HG03066 (cell line): Measurements from ENCODE around the gene TNS1.

Source experiments
- ATAC-seq: cut with Tn5 transposase; IDR thresholded peaks from one replicate; pipeline ENCODE4 v1.9.1; 2021; ENCODE audit warnings: low read depth; ENCODE audit not compliant: unreplicated experiment

Gene TNS1

DNA sequence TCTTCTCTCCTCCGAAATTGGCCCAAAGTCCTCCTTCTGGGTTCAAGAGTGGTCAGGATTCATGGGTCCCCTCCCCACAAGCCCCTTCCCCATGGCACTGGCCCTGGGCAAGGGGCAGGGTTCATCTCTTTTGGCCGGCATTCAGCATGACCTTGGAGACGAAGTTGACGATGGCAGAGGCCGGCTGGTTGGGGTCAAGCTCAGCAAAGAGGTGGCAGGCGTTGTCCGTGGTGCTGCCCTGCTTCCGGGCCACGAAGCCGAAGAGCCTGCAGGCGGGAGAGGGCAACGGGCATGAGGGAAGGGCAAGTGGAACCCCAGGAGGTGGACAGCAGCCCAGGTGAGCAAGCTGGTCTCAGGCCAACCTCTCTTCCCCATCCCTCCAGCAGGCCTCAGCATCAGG lies 198.5 kb downstream of the TNS1 start:
- no peak for ATAC-seq

DNA sequence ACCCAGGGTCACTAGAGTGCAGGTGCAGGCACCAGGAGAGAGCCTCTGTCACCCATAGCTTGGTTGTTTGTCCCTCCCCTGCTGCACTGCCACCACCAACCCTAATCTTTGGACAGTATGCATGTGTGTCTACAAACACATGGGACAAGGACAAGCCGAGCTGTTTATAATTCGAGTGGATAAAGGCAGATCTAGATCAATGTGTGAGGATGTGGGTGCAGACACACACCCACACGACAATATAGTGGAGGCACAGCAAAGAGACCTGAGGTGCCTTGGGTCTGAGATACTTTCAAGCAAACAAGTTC lies 199.2 kb downstream of the TNS1 start:
- ATAC-seq = no peak

DNA sequence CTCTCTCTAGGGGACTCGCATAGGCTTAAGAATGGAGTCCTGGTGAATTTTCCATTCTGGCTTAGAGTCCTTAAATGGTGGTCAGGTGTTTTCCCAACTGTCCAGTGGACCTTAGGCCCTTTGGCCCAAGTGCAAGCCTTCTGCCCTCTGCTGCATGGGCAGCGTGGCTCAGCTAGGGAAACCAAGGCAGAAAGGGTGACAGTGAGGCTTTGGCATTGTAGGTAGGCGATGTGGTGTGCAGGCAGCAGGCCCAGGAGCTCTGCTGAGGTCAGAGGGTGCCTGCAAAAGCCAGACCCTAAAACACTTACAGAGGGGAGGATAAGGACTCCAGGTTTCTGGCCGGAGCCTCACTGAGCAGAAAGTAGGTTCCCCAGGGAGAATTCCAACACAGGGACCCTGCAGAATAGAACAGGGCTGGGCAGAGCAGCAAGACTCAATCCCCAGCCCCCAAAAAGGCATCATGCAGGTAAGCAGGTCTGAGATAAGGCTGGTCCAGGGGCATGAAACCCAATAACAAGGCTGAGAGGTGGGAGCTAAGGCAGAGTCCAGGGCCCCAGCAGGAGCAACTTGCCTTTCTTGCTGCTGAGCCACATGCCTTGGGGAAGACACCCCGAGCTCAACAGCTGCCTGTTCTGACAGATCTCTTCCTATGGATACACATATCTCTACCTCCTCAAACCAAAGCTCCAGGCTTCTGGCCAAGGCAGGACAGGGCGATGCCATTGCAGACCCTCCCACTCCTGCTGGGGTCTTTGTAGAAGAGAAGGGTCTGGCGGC lies 199.7 kb downstream of the TNS1 start:
- no peak for ATAC-seq

DNA sequence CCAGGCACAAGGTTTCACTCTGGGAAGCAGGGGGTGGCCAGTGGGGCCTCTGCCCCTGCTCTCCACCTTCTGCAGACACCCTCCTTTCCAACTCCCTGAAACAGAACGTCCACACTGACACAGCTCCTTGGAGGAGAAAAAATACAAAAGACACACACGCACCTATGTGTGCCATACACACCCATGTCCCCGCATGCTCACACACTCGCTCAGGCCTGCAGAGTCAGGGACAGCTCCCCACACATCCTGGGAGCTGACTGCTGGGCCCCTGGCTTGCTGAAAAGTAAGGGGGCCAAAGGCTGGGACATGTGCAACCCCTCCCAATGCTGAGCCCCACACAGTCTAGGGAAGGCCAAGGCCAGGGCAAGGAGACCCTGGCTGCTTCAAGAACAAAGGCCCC lies 200.5 kb downstream of the TNS1 start:
- ATAC-seq = no peak

DNA sequence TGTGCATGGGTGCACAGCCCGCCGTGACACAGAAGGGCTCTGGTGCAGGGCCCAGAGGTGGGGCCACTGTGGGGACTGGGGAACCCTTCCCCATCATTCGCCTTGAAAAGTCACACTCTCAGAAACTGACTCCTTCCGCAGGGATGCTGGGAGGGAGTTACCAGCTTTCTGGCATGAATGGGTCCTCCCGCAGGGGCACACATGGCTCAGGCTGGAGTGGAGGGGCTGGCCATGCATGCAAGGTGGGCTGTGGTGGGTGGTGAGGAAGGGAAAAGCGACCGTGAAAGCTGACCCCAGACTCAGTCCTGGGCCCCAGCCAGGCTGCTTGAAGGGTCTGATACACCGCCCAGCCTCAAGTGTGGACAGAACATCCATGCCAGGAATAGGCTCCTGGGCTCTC lies 201.1 kb downstream of the TNS1 start:
- no peak for ATAC-seq

DNA sequence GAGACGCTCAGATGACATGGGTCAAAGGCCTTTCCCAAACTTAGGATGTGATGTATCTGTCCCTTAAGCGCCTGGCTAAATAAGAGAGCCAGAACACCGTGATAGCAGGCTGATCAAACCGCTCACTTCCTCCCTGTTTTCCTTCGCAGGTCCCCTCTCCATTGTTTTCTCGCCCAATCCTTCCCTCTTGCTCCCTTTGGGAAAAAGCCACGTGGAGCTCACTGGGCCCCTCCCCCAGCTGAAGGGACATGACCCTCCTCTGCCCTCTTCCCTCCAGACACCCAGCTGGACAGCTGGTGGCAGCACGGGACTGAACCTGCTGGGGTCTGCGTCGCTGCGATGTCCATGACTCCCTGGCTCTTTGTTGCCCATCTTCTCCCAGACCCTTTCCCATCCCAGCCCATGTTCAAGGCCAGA lies 201.7 kb downstream of the TNS1 start:
- no peak for ATAC-seq

DNA sequence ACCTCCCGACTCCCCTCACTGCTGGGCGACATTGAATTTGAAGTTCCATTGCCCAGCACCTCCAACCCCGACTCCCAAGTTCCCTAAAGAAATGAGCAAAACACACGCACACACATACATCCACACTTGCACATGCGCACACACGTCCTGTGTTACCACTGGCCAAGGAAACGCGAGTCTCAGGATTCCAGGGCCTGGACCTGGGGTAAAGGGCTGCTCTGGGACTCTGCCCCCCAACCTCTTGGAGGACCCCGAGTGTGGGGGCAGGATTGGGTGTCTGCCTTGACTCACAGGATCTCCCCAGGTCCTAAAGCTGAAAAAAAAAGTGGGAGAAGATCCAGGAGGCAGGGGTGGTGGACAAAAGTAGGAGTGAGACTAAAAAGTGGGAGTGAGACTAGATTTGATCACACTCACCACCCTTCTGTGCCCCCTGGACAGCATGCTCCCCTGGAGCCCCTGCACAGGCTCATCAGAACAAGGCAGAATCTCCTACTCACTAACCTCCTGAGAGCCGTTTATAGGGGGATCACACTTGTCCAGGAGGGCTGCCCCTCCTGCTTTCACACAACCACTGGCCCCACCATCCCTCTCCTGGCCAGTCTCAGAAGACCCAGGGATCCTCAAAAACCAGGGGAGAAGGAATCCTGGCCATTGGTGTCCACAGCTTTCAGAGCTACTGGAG lies 202.2 kb downstream of the TNS1 start:
- no peak for ATAC-seq

DNA sequence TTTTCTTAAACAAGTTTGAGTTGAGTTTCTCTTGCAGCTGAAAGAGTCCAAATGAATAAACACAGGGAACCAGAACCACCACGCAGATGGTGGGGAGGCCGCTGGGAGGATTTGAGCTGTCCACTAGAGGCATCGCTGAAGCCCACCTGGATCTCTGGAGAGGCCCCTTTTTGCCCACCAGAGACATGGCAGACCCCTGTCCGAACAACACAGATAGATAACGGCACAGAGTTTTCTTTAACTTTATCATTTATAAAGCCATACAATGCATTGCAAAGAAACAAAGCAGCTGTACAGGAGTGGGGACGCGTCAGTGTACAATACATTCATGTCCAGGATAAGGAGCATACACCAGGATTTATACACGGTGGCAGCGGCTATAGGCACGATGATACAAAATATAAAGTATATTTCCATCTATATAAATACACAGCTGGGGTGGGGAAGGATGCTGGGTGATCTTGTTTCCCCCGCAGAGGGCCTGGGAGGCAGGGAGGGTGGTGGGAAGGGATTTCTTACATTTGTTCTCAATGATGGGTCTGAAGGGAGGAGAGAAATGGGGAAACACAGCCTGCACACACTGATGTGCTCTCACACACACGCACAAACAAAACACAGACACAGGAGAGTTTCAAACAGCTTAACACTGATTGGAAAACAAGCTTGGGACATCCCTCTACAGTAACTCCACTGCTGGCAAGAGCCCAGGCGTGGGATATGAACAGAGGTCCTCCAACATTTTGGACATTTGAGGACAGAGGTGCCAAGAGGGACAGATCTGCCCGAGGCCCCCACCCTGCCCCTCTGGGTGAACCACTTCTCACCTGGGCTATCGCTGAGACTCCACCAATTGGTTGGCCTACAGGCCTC lies 203.0 kb downstream of the TNS1 start:
- ATAC-seq = no peak

DNA sequence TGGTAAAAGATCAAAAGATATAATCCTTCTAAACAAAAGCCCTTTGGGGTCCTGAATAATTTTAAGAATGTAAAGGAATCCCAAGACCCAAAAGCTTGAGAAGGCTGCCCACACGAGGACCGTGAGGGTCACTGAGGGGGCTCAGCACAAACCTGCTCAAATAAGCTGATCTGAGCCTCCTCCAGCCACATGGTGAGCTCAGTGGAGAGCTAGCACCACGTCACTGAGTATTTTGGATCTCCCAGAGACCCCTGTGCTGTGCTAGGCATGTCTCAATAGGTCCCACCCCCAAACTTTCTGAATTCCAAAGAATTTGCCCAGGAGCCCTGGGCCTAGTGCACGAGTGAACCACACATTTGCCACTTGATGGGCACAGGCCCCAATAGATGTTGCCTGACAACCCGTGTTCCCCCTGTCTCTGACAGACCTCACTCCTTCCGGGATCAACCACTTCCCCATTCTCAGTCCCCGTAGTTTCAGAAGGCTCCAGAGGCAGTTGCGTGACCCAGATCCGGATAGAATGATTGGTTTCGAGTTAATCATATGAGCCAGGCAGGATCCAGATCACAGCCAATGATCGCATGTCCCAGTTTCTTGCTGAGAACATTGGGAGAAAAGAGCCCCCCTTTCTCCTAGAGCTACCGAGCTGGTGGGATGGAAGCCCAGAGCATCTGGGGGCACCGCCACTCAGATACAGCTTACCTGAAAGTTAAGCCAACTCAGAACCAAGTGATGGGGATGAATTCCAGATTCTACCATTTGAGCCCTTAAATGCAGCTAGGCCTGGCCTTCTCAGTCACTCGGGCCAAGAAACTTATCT lies 203.8 kb downstream of the TNS1 start:
- ATAC-seq = peak; percentile 72

DNA sequence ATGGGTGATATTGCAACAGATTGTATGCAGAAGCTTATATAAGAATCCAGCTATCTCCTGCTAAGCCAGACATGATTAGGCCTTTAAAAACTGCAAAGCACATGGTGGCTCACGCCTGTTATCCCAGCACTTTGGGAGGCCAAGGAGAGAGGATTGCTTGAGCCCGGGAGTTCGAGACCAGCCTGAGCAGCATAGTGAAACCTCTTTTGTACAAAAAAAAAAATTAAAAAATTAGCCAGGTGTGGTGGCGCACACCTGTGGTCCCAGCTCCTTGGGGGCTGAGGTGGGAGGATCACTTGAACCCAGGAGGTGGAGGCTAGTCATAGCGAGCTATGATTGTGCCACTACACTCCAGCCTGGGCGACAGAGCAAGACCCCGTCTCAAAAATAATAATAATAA lies 204.6 kb downstream of the TNS1 start:
- no peak for ATAC-seq

DNA sequence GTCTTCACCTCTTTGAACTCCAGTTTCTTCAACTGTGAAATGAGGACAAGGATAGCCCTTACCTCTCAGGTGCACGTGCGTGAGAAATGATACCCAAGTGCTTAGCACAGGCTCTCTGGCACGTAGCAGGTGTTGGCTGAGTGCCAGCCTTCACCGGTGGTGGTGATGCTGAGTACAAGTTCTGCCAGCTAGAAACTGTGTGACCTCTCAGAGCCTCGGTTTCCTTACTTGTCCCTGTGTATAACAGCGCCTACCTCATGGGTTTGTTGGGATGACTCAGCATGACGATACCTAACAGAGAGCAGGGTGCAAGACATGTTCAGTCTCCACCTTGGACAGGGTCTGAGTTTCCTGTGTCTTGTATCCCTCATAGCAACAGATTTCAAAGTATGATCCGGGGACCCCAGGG lies 205.1 kb downstream of the TNS1 start:
- ATAC-seq = no peak

DNA sequence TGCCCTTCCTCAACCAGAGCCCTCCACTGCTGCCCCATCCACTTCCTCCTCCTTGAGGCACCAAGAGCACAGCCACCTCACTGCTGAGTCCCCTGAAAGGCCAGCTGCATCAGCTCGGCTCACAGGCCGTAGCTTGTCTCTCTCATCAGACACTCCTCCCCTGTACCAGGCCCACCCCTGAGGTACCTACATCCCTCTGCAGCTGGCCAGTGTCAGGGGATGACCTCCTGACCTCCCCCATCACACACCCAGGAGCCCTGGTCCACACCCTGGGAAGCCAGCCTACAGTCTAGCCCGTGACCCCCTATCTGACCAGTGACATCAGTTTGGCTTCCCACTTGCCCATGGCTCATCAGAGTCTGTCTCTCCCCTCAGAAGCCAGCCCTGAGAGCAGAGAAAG lies 205.6 kb downstream of the TNS1 start:
- ATAC-seq = no peak

DNA sequence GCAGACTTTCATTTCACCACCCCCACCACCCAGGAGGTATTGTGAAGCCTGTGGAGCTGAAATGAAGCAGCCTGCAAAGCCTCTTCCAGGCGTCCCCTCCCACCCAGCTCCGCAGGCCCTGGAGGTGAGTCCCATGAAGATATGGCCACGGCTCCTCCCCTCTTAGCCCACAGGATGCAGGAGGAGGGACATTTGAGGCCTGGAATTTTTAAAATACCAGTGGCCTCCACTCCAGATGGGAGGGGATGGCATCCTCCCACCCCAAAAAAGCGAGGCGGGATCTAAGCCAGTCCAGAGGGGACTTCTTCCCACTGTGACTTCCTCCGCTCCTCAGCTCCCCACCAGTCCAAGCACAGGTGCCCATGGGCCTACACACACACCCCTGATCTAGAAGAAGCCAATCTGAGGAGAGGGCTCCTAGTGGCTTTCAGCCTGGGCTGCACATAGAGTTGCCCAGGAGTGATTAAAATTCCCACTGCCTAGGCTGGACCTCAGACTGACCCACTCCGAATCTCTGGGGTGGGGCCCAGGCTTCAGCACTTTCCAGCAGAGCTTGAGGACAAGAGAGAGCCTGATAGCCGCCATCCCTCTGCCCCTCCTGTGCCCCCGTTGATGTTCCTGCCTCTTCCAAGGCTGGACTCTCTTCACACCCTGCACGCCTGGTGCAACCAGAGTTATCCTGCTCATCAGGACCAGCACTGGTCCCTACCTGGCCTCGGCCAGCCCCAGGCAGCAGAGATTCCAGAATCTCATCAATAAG lies 206.9 kb downstream of the TNS1 start:
- ATAC-seq = no peak

DNA sequence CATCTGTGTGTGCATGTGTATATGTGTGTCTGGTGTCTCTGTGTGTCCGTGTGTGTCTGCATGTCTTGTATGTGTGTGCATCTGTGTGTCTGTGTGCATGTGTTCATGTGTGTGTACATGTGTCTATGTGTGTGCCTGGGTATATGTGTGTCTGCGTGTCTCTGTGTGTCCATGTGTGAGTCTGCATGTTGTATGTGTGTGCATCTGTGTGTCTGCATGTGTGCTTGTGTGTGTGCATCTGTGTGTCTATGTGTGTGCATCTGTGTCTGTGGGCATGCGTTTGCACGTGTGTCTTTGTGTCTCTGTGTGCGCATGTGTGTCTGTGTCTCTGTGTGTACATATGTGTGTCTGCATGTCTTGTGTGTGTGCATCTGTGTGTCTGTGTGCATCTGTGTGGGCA lies 207.7 kb downstream of the TNS1 start:
- ATAC-seq = no peak

DNA sequence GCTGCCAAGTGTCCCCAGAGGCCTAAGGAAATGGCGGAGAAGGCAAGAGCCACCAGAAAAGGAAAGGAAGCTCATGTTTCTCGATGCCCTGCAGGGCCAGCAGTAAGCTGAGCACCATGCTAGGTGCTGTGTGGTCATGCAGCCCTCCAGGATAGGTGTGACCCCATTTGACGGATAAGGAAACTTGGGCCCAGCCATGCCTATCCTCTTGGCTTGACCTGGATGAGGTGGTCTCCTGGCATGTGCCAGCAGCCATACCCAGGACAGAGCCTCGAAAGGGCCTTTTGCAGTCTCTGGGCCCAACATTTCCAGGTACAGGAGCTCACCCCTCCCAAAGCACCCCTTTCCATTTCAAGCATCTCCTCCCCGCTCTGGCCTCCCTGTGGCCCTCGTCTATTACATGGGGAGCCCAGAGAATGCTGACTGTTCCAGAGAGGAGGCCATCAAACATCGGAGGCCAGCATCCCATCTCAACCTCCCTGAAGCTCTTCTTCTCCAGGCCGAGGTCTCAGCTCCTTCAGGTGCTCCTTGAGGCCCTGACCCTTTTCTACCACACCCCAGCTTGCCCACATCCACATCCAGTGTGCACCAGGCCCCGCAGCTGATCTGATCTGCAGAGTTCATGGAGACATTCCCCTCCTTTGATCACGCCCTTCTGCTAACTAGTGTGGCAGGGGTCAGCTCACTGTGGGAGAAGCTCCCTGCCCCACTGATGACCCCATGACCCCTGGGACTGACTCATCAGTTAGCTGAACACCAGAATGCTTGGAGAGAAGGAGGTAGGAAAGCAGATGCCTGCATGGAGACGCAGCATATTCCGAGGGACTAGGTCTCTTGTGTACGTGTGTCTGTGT lies 208.4 kb downstream of the TNS1 start:
- ATAC-seq = no peak

DNA sequence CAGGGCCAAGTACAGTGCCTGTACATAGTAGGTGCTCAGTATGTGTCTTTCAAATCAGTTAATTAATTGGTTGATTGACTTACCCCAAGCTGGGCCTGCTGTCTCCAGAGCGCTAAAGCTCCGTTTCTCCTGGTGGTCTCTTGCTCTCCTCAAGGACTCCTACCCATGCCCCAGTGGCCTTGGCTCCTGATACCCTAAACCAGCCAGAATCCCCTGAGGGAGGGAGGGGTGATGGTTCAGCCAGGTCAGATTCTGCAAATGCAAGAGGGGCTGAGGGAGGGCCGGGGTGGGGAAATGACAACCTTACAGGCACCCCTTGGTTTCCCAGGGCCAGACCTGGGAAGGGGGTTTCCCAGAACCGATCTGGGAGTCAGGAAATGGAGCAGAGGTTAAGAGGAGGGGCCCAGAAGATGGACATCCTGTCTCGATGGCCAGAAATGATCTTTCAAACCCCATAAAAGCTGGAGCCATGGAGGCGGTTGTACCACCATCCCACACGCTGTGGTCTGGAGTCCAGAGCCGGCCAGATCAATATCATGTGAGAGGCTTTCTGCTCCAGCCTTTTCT lies 209.1 kb downstream of the TNS1 start:
- ATAC-seq = no peak

DNA sequence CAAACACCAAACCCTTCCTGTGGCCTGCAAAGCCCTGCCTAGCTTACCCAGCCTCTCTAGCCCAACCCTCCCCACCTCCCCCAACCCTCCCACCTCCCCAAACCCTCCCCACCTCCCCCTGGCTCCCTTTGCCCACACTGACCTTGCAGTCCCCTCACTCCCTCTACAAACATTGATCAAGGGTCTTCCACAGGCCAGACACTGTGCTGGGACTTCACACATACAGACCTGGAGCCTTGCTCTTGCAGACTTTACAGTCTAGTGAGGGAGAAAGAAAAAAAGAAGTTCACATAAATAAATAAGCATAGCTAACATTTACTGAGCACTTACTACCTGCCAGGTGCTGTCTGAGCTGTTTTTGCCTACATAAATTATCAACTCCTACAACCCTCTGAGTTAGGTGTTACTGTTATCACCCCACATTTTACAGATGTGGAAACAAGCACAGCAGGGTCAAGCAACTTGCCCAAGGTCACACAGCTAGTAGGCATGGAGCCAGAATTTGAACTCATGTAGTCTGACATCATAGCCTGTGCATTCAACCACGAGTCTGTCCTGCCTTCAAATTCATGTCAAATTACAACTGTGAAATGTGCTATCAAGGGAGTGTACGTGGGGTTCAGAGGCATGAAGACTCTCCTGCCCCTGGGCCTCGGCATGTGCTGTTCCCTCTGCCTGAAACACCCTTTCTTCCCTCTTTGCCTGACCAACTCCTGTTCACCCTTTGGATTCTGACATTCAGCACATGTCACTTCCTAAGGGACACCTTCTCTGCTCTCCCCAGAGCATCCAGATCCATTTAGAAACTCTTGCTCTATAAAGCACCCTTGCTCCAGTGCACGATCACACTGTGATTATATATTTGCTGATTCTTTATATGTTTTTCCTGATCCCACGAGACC lies 209.9 kb downstream of the TNS1 start:
- ATAC-seq = no peak

DNA sequence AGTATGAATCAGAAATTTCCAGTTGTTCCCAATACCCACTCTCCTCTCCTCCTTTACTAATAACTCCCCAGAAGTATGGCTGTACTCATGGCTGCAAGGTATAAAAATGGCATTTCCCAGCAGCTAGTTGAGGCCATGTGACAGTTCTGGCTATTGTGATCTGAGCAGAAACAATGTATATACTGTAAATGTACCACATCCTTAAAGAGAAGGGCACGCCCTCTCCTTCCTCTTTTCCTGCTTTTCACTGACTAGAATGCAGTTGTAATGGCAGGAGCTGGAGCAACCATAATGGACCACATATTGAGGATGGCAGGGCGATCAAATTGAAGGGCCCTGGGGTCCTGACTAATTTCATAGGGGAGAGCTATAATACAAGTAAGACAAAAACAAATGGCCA lies 211.2 kb downstream of the TNS1 start:
- no peak for ATAC-seq
